GM04503 (cell line): Measurements from ENCODE around the gene ZNF124.
"Not testable (repeated sequence)": the region's sequence is repeated elsewhere in the genome, so short reads cannot be mapped to it uniquely, and the experiment has no call there.

Experiments used
- DNase-seq: peaks from one replicate; pipeline ENCODE4 v3.0.0-alpha.2; 2012; ENCODE audit warnings: low read depth

ZNF124 gene

GRCh38 chr1:247171443-247171842 lies 377 bp downstream of the ZNF124 start:
- DNase-seq: not testable (repeated sequence)

- DNase-seq: no peak
These were observed 6.1 kb downstream of the ZNF124 start for GRCh38 chr1:247165674-247166073.

GRCh38 chr1:247164694-247165093 lies 7.1 kb downstream of the ZNF124 start:
- no peak for DNase-seq

DNA sequence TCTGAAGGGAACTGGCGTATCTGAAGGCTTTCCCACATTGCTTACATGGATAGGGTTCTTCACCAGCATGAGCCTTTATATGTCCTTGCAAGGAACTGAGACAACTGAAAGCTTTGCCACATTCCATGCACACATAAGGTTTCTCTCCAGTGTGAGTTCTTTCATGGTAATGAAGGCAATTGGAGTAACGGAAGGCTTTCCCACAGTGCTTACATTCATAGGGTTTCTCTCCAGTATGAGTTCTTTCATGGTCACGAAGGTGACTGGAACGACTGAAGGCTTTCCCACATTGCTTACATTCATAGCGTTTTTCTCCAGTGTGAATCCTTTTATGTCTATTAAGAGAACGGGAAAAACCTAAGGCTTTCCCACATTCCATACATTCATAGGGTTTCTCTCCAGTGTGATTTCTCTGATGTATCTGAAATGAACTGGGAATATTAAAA lies 15.0 kb downstream of the ZNF124 start:
- no peak for DNase-seq

GRCh38 chr1:247147781-247148180 lies 24.0 kb downstream of the ZNF124 start:
- no peak for DNase-seq

DNA sequence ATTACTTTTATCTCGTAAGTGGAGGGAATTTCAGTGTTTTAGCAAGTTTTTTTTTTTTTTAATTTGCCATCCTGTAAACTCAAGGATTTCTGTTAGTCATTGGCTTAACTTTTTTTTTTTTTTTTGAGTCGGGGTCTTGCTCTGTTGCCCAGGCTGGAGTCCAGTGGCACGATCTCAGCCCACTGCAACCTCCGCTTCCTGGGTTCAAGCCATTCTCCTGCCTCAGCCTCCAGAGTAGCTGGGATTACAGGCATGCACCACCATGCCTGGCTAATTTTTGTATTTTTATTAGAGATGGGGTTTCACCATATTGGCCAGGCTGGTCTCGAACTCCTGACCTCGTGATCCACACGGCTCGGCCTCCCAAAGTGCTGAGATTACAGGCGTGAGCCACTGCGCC lies 24.7 kb downstream of the ZNF124 start:
- DNase-seq: not testable (repeated sequence)

DNA sequence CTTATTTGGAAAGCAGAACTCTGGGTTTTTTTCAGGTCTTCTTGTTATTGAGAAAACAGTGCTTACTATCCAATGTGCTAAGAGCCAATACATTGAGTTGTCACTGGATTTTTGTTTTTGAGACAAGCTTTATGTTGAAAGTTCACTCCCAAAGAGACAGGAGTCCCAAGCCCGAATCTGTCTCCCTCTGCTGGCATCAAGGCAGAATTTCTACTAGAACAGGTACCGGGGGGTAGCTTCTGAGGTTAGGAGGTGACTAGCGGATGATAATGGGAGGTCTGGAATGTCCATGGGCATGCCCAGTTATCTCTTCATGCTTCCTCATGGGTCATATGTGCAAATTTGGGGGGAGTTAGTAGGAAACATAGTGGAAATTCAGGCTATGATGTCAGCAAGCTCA lies 25.1 kb downstream of the ZNF124 start:
- DNase-seq: no peak

- no peak for DNase-seq
These were observed 26.5 kb downstream of the ZNF124 start for GRCh38 chr1:247145279-247145678.

GRCh38 chr1:247139557-247139956 lies 32.3 kb downstream of the ZNF124 start:
- not testable (repeated sequence) for DNase-seq

DNA sequence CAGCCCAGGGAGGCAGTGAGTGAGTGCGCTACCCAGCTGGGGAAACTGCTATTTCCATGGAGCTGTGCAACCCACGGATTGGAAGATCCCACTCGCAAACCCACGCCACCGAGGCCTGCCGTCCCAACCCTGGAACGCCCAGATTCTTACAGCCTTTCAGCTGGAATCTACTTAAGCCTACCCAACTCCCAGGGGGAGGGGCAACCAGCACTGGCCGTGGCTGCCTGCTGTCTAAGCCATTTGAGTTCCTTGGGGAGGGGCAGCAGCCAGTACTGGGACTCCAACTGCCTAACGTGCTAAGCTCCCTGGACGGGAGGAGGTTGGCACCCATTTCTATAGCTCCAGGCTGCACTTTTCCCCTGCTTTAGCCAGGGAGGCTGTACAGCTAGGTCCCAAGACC lies 40.6 kb downstream of the ZNF124 start:
- no peak for DNase-seq

DNA sequence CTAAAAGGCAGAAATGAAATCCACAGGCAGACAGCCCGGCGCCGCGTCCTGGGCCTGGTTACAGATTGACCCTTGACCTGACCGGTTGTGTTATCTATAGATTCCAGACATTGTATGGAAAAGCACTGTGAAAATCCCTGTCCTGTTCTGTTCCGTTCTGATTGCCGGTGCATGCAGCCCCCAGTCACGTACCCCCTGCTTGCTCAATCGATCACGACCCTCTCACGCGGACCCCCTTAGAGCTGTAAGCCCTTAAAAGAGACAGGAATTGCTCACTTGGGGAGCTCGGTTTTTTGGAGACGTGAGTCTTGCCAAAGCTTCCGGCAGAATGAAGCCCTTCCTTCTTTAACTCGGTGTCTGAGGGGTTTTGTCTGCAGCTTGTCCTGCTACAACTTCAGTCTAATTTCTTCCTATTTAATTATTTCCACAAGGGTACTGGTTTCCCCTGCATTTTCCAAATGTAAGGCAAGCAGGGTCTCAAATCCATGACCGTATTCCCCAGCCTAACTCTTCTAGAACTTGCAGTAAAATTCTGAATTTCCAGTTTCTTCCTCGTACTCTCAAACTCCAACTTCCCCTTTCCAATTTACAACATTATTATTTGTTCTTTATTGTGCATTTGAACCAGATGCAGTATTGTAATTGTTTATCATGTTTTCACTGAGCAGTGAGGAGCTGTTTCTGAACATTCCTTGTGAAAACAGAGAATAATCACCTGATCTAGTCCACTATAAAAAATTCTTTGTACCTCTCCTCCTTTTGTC lies 44.1 kb downstream of the ZNF124 start:
- DNase-seq: not testable (repeated sequence)

DNA sequence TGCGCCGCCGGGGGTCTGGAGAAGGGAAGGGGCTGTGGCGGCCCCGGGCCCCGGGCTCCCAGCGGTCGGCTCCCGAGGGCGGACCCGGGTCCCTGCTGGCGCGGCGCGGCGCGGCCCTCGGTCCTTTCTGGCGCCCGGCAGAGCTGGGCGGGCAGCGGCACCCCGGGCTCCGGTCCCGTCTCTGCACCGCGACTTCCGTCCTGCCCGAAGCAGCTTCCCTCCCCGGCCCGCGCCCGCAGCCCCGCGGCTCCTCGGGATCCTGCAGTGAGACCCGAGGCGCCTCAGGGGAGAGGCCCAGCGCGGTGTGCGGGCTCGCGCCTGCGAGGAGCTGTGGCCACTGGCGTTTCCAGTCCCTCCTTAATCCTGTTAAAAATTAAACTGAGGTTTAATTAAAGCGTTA lies 45.2 kb downstream of the ZNF124 start:
- not testable (repeated sequence) for DNase-seq

DNA sequence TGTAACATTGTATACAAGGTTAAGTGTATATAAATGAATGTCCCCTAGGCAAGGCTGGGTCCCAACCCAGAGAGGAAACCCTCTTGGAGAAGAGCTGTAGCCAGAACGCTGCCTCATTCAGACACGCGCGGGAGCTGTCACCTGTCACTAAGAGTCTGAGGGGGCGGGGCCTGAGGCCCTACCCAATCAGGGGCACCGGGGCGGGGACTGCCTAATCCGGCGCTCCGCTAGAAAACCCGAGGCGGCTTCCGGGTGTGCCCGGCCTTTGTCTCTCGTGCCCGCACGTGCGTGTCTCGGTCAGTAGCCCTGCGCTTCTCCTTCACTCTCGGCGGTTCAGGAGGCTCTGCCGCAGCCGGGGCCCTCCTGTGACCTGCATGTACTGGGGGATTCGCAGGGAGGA lies 45.7 kb downstream of the ZNF124 start:
- DNase-seq: not testable (repeated sequence)

DNA sequence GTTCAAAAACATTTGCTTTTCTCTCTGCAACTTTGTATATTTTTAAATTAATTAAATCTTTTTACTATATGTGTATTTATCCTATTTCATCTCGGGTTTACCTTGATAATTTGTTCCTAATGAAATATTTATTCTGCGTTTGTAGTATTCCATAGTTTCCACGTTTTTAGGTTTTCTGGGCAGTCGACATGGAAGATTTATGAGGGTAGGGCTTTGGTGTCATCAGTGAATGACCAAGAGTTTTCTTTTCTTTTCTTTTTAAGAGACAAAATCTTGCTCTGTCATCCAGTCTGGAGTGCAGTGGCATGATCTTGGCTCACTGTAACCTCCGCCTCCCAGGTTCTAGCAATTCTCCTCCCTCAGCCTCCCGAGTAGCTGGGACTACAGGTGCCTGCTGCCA lies 50.4 kb downstream of the ZNF124 start:
- no peak for DNase-seq

- DNase-seq: not testable (repeated sequence)
These were observed 51.5 kb downstream of the ZNF124 start for GRCh38 chr1:247120408-247120668.

GRCh38 chr1:247119600-247120407 lies 52.0 kb downstream of the ZNF124 start:
- DNase-seq: no peak

DNA sequence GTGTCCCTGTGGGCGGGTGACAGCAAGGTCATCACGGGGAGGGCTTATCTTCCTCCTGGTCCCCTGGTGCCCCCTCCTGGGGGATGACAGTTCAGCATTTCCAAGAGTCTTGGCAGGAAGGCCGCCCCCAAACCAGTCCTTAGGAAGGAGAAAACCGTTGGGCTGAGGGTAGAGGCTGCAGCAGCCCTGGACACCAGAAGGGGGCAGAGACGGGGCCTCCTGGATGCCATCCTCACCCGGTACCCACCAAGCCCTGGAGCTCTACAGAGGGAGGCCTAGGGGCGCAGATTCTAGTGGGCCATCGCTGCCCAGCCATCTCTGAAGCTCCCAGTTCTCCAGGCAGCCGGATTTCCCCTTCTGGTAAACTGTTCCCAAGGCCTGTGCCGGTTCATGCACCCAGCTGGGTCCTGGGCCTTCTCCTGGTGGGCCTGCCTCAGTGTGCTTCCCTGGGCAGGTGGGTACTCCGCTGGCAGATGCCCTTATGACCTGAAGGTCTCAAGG lies 52.8 kb downstream of the ZNF124 start:
- no peak for DNase-seq

DNA sequence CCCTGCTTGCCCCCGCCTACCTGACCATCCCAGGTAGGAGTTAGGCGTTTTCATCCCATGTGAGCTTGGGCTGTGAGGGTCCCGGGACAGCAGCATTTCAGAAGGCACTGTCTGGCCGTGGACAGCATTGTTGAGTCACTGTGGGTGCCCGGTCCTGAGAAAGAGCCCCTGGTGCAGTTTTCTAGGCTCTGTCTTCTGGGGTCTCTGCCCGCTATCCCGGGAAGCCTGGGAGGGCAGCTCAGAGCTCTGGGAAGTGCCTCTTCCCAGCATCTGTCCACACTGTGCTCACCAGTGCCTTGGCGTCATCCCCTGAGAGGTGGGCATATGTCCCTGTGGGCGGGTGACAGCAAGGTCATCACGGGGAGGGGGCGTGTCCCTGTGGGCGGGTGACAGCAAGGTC lies 56.3 kb downstream of the ZNF124 start:
- DNase-seq: no peak

DNA sequence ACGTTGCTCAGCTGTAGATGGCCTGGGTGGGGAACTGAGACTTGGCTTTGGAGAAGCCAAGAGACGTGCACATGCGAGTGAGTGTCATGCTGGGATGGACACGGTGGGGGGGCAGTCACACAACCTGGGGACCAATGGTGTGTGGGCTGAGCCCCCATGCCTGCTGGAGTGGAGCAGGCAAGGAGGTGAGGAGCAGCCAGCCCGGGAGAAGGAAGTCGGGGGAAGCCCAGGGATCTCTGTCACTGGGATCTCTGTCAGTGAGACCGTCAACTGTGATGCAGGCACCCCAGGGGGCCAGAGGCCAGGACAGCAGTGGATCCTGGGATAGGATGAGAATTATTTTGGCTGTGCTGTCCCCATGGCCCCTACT lies 56.7 kb downstream of the ZNF124 start:
- DNase-seq: no peak

GRCh38 chr1:247114351-247115140 lies 57.3 kb downstream of the ZNF124 start:
- DNase-seq: no peak

DNA sequence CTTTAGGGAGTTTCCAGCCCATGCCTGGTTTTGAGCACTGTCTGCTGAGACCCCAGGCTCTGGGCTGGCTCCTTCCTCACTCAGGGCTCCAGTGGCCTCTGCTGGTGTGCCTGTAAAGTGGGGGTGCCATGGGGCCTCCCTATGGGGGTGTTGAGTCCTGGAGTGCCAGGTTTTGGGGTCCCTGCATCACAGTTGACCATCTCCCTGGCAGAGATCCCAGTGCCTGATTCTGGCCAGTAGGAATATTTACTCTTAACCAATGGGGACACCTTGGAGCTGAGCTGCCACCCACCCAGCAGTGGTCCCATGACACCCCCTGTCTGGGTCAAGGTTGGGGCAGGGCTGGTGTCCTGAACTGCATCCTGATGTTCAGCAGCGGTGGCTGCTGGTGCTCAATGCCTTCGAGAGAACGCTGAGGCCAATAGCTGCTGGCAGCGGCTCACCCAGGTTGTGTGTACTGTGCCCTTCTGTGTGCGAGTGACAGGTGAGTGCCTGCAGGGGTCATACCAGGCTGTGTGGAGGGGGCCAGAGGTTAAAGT lies 58.0 kb downstream of the ZNF124 start:
- no peak for DNase-seq

DNA sequence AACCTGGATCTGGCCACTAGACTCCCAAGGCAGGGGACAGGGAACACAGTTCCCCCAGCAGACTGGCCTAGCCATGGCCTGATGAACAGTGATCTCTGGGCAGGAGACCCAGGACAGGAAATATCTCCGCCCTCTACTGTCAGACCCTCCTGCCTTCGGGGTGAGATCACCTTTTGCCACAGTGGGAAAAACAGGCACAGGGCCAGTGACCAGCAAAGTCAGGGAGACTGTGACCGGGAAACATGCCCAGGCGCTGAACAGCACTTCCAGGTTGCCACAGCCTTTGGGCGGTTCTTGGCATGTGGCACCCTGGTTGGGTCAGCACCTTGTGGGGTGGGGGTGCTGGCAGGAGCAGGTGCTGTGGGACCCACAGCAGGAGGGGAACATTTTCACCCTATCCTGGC lies 58.7 kb downstream of the ZNF124 start:
- no peak for DNase-seq

- DNase-seq: no peak
These were observed 59.4 kb downstream of the ZNF124 start for GRCh38 chr1:247112479-247112781.
